ENCODE data around the gene NSL1.

Gene NSL1

DNA sequence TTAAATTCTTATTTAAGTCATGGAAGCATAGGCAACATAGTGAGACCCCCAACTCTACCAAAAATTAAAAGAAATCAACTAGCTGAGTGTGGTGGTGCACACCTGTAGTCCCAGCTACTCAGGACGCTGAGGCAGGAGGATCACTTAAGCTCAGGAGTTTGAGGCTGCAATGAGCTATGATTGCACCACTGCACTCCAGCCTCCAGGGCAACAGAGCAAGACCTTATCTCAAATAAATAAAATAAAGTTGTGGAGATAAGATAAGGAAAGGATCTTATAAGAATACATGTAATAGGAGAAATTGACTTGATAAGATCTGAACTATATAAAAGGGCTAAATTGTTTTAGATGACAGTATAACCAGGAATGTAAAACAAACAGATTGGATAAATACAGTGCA lies 89.7 kb downstream of the NSL1 start:
- no peak for DNase-seq

GRCh38 chr1:212700892-212701819 lies 90.4 kb downstream of the NSL1 start:
- peak; percentile 5 for DNase-seq

- peak; percentile 47 for DNase-seq
Observed at GRCh38 chr1:212700223-212700891, 91.2 kb downstream of the NSL1 start.

DNA sequence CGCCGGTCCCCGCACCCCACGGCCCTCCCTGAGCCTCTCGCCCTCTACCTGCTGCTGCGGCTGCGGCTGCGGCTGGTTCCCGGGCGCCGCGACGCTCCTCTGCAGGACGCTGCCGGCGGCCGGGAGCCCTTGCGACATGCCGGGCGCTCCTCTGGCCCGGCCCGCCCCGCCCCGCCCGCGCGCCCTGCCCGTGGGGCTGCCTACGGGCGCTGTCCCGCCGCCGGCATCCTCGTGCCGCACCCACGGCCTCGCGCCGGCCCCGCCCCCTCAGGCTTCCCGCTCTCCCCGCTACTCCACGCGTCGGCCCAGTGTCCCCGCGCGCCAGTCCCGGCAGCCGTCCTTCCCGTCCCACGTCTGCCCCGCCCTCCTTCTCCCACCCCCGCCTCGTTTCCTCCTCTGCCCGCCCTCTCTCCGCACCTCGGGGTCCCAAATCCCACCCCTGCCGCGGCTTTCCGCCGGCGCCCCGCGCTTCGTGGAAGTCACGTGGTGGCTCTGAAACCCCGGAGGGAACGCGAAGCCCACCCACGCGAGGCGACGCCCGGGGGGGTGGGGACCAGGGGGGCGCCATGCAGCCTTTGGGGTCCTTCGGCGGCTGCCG lies 91.9 kb downstream of the NSL1 start, which contains the start of gene BATF3:
BATF3 (minus strand) TSS at position 216 of the 598 bp plus-strand sequence; CDS start at position 138, 78 bp downstream.
- peak; percentile 40 for DNase-seq

DNA sequence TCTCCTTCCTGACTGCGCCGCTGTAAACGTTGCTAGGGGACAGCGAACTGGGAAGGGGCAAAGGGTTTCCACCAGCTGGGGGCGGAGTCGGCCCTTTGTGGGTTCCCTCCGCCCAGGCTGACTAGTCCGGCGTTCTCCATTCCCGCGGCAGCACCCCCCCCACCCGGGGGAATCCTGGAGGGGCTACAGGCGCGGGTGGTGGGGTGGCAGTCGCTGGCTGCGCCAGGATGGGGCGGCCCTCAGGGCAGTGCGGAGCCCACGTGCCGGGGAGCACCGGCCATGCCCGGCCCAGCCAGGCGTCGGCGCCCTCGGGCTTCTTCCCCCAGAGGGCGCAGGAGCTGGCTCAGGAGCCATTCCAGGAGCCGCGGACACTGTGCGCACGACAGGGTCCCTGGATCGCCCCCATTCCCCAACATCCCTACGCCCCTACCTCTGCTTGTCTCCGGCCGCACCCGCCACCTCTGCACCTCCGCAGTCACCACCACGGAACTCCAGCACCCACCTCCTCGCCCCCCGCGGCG lies 92.4 kb downstream of the NSL1 start:
- DNase-seq: peak; percentile 33

DNA sequence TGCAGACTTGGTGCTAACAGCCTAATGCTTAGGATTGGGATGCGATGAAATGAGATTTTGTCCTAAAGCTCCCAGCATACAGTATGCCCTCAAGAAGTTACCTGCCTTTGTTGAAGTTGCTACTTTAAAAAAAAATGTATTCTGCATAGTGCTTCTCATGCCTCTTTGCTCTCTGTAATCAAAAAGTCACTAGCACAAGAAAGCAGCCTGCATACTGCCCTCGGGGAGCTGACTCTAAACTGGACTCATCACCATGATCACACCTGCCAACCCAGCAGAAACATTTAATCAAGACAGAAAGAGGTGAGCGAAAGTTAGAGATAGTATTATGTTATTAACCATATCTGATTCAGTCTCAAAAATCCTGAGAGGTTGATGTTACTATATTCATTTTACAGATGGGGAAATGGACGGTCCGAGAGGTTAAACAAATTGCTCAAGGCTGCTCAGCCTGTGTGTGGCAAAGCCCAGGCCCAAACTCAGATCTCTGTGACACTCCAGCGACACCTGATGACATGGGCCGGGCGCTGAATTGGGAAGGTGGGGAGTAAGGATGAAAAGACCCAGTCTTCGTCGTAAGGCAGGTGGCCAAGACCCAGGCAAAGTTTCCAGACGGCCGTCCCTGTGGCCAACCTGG lies 93.0 kb downstream of the NSL1 start:
- DNase-seq: no peak

DNA sequence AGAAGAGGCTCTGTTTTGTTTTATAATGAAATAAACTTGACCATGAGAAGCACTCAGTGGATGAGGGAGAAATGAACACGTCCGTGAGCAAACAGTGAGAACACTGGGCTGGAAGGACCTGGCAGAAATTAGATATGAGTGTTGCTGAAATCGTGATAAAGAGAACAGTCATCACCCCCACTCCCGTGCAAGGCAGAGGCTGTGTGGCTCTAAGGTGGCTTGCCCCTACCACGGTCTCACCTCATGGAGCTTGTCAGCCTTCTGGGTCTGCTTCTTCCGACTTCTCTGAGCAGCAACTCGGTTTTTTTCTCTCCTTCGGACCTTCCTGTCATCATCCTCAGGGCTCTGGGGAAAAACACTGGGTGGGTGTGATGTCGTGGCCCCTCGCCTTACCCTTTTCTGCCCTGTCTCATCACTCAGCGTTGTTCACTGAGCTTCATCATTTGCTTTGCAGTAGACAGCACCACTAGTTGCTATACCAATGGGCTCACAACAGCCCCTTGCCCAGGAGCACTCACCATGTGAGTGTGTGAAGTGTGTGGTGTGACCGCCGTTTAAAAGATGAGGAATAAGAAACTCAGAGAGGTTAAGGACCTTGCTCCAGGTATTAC lies 94.8 kb downstream of the NSL1 start:
- no peak for DNase-seq

GRCh38 chr1:212692774-212693644 lies 98.6 kb downstream of the NSL1 start:
- DNase-seq: no peak

GRCh38 chr1:212691561-212692071 lies 100.0 kb downstream of the NSL1 start:
- DNase-seq: no peak

DNA sequence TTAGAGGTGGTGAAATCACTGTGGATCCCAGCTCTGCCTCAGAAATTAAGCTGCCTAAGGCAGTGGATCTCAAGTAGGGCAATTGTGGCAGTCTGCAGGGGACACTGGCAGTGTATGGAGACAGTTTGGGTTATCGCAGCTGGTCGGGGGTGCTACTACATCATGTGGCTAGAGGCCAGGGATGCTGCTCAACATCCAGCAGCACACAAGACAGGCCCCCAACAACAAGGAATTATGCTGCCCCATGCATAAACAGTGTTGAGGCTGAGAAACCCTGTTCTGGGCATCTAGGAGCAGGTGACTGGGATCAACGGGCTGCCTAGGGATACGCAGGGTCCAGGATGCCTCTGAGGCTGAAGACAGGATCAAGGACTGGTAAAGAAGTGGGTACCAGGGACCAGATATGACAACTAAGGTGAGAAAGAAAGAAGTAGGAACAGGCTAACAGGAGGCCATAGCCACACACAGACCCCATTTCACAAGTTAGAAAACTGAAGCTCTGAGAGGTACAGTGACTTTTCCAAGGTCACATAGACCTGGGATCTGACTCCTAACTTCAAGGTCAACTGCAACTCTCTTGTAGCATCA lies 100.7 kb downstream of the NSL1 start:
- DNase-seq: no peak

GRCh38 chr1:212689758-212690529 lies 101.6 kb downstream of the NSL1 start:
- DNase-seq: no peak

DNA sequence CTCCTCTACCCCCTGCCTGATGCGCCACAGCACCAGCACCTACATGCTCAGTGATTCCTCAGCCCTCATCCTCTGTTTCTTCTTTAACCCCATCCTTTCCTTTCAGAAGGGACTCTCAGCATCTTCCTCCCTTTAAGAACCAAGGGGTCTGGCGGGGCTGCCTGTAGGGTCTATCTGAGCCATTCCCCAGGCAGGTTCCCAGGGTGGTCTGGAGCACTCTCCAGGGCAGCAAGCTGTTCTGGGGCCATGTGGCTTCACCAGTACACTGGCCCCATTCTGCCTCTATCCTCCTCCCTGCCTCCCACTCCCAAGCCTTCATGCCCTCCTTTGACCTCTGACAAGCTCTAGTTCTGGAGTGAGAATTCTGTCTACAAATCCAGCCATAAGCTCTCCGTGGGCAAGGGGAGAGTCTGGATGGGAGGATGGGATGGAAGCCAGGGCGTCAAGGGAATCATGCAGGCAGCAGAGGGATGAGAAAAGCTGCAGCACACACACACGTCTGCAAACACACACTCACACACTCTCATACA lies 102.3 kb downstream of the NSL1 start:
- no peak for DNase-seq

- no peak for DNase-seq
Observed at GRCh38 chr1:212688341-212689047, 103.1 kb downstream of the NSL1 start.

GRCh38 chr1:212687811-212688210 lies 103.8 kb downstream of the NSL1 start:
- no peak for DNase-seq

DNA sequence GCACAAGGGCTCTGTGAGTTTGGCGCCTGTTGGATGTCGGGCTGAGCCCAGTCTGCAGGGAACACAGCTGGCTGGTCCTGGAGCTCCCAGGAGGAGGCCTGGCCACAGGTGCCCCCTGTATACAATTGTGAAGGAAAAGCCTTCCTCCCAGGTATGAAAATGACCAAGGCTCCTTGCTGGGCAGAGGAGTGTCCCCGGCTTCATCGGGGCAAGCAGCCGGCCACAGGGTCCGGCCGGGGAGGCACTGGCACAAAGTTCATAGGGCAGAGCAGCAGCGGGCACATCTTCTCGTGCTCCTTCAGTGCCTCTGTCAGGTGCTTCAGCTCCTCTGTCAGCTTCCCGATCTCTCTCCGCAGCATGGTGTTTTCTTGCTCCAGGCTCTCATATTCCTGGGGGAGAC lies 105.0 kb downstream of the NSL1 start:
- no peak for DNase-seq

DNA sequence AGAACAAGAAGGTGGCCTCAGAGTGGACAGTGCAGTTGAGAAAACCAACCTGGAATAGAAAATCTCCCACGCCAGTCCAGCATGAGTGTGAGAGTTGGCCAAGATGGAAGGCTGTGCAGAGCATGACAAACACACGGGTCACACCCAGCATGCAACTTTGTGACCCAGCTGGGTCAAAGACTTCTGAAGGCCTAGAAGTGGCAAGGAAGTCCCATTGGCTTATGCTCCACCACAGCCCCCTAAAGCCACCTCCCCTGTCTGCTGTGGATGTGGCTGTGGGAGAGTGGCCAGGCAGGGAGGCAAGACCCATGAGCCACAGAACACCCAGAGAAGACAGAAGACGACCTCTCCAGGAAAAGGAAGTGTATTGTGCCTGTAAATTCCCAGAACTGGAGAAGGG lies 105.5 kb downstream of the NSL1 start:
- DNase-seq: no peak

- DNase-seq: no peak
Observed at GRCh38 chr1:212685429-212685828, 106.1 kb downstream of the NSL1 start.

DNA sequence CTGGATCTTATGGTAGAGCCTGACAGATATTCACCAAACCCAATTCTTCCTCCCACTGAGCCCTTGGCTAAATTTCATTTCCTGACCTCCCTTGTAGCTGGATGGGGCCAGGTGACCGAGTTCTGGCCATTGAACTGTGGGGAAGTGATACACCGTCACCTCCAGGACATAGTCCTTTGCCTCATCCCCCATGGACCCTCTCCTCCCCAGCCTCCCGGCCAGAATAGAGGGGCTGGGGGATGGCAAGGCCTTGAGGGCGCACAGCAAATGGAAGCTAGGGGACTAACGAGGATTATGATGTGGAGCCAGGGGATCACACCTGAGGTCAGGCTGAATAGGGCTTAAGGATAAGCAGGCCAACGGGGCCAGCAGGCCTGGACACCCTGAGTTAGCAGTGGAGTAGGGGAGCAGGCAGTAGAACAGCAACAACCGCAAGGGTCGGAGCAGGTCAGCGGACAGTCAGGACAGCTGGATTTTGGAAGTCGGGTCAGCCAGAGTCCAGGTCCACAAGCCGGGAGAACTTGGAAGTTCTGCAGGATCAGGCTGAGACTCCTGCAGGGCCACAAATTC lies 107.0 kb downstream of the NSL1 start:
- no peak for DNase-seq

DNA sequence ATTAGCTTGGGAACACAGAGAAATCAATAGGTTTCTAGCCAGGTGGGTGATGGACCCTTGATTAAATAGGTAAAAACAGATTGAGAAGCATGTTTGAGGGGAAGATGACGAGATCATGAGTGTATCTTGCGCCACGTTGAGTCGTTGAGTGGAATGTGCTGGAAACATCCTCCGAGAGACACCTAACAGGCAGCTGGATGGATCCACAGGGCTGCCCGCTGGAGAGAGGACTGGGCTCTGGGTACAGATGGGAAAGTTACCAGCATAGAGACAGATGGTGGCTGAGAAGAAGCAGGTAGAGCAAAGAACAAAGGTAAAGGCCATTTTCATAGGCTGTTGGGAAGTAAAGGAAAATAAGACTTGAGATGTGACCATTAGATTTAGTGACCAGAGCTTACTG lies 107.5 kb downstream of the NSL1 start:
- DNase-seq: no peak

Data from T-helper 9 cell (primary cell).